ENCODE results near the gene THOC6. TPM values are rescaled to one million over a fixed set of nuclear protein-coding genes. Genes with fewer than 3 reads are reported as not detected.
"Not testable (repeated sequence)": the region's sequence is repeated elsewhere in the genome, so short reads cannot be mapped to it uniquely, and the experiment has no call there.

The THOC6 gene
- total RNA-seq, 1 experiment from 2014 or later, result 247 TPM

- in situ Hi-C loops (cut with HindIII; ENCODE audit: low pct_unique_long_range_greater_than_20kb, low sequenced_read_pairs), result no loop called here
Measured at GRCh38 chr16:3045758-3046640, 22.2 kb downstream of the THOC6 start, which contains the start of gene MMP25. MMP25 (plus strand) TSS chr16:3046561; CDS start chr16:3046918, 357 bp downstream.

GRCh38 chr16:3046641-3047386 is 23.0 kb downstream of the THOC6 start:
- DNase-seq (ENCODE audit: low read depth), result no peak
- in situ Hi-C loops (cut with HindIII; ENCODE audit: low pct_unique_long_range_greater_than_20kb, low sequenced_read_pairs), result no loop called here

More at GRCh38 chr16:3045758-3046640, 22.2 kb downstream of the THOC6 start, which contains the start of gene MMP25:
- DNase-seq (ENCODE audit: low read depth), result no peak

- in situ Hi-C loops (cut with HindIII; ENCODE audit: low pct_unique_long_range_greater_than_20kb, low sequenced_read_pairs), result no loop called here
- DNase-seq (ENCODE audit: low read depth), result no peak
Measured at GRCh38 chr16:3047387-3047720, 23.5 kb downstream of the THOC6 start.

- no peak for DNase-seq (ENCODE audit: low read depth)
- in situ Hi-C loops (cut with HindIII; ENCODE audit: low pct_unique_long_range_greater_than_20kb, low sequenced_read_pairs), result no loop called here
Measured at GRCh38 chr16:3049921-3050481, 26.2 kb downstream of the THOC6 start.

GRCh38 chr16:3050487-3050886 is 26.7 kb downstream of the THOC6 start:
- in situ Hi-C loops (cut with HindIII; ENCODE audit: low pct_unique_long_range_greater_than_20kb, low sequenced_read_pairs), result no loop called here
- no peak for DNase-seq (ENCODE audit: low read depth)

- DNase-seq (ENCODE audit: low read depth), result no peak
- in situ Hi-C loops (cut with HindIII; ENCODE audit: low pct_unique_long_range_greater_than_20kb, low sequenced_read_pairs), result no loop called here
Measured at GRCh38 chr16:3051009-3051408, 27.2 kb downstream of the THOC6 start.

GRCh38 chr16:3051494-3051893 is 27.7 kb downstream of the THOC6 start:
- in situ Hi-C loops (cut with HindIII; ENCODE audit: low pct_unique_long_range_greater_than_20kb, low sequenced_read_pairs), result no loop called here
- no peak for DNase-seq (ENCODE audit: low read depth)

- in situ Hi-C loops (cut with HindIII; ENCODE audit: low pct_unique_long_range_greater_than_20kb, low sequenced_read_pairs), result not testable (repeated sequence)
Measured at GRCh38 chr16:3052571-3053329, 28.9 kb downstream of the THOC6 start.

GRCh38 chr16:3053330-3053710 is 29.5 kb downstream of the THOC6 start:
- in situ Hi-C loops (cut with HindIII; ENCODE audit: low pct_unique_long_range_greater_than_20kb, low sequenced_read_pairs), result not testable (repeated sequence)

More at GRCh38 chr16:3052571-3053329, 28.9 kb downstream of the THOC6 start:
- DNase-seq (ENCODE audit: low read depth), result not testable (repeated sequence)

GRCh38 chr16:3054965-3055733 is 31.3 kb downstream of the THOC6 start:
- DNase-seq (ENCODE audit: low read depth), result no peak
- in situ Hi-C loops (cut with HindIII; ENCODE audit: low pct_unique_long_range_greater_than_20kb, low sequenced_read_pairs), result no loop called here

More at GRCh38 chr16:3053330-3053710, 29.5 kb downstream of the THOC6 start:
- DNase-seq (ENCODE audit: low read depth), result not testable (repeated sequence)

- in situ Hi-C loops (cut with HindIII; ENCODE audit: low pct_unique_long_range_greater_than_20kb, low sequenced_read_pairs); DNase-seq (ENCODE audit: low read depth): not testable (repeated sequence)
Measured at GRCh38 chr16:3055734-3056115, 31.9 kb downstream of the THOC6 start.

- in situ Hi-C loops (cut with HindIII; ENCODE audit: low pct_unique_long_range_greater_than_20kb, low sequenced_read_pairs), result no loop called here
- no peak for DNase-seq (ENCODE audit: low read depth)
Measured at GRCh38 chr16:3056336-3057180, 32.7 kb downstream of the THOC6 start.

- DNase-seq (ENCODE audit: low read depth), result no peak
- in situ Hi-C loops (cut with HindIII; ENCODE audit: low pct_unique_long_range_greater_than_20kb, low sequenced_read_pairs), result no loop called here
Measured at GRCh38 chr16:3057181-3058138, 33.6 kb downstream of the THOC6 start.

GRCh38 chr16:3058139-3059030 is 34.5 kb downstream of the THOC6 start:
- no peak for DNase-seq (ENCODE audit: low read depth)
- in situ Hi-C loops (cut with HindIII; ENCODE audit: low pct_unique_long_range_greater_than_20kb, low sequenced_read_pairs), result no loop called here

Data from Caki2 (cell line).